PFSK-1 (cell line): Measurements from ENCODE around the gene TTC36.

Experiments
- POLR2AphosphoS5 ChIP-seq: IDR thresholded peaks from 2 replicates; pipeline ENCODE4 v1.6.1; 2012; ENCODE audit warnings: low read depth, mild to moderate bottlenecking, control low read depth, low read length, moderate library complexity
- SIN3A ChIP-seq: IDR thresholded peaks from 2 replicates; pipeline ENCODE4 v1.6.1; 2012; ENCODE audit warnings: mild to moderate bottlenecking, low read length, moderate library complexity, borderline replicate concordance; ENCODE audit not compliant: insufficient read depth
- TAF1 ChIP-seq: IDR thresholded peaks from 2 replicates; pipeline ENCODE4 v1.6.1; 2012; ENCODE audit warnings: low read length, control low read depth, borderline replicate concordance; ENCODE audit not compliant: insufficient read depth

DNA sequence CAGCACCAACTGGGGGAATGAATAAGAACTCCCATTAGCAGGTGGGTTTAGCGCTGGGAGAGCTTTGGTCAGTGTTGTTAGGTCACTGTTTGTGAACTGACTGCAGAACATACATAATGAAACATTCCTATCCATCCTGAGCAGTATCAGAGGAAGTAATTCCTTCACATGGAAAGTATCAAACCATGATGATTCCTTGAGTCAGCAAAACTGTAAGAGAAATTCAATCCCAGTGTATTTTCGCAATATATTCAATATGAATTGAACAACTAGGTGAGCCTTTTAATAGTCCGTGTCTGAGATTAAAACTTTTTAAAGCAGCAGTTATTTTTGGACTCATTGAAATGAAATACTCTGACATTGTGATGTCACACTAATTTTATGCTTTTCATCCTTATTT is 42.9 kb upstream of the TTC36 start:
- TF ChIP-seq POLR2AphosphoS5 = no peak
- no peak for TF ChIP-seq SIN3A
- no peak for TF ChIP-seq TAF1
